GM23248 (cell line): ENCODE measurements around the gene RWDD1.

Experiments
- EZH2 ChIP-seq: fragments of 200-600 bp; sonication (generic); IDR thresholded peaks from 2 replicates; pipeline ENCODE4 v1.6.1; 2018; ENCODE audit warnings: antibody characterized with exemption, mild to moderate bottlenecking; ENCODE audit not compliant: insufficient read depth, poor library complexity, severe bottlenecking
- EZH2phosphoT487 ChIP-seq: fragments of 200-600 bp; sonication (generic); IDR thresholded peaks from 2 replicates; pipeline ENCODE4 v1.6.1; 2018; ENCODE audit warnings: antibody characterized with exemption, moderate library complexity, mild to moderate bottlenecking, low read depth; ENCODE audit not compliant: insufficient read depth

GRCh38 chr6:116625872-116626271 lies 54.6 kb downstream of the RWDD1 start:
- TF ChIP-seq EZH2phosphoT487 (no peak), EZH2 (no peak)
